ENCODE measurements around the gene KIAA1958. TPM values are rescaled to one million over a fixed set of nuclear protein-coding genes. Genes with fewer than 3 reads are reported as not detected.

Gene KIAA1958
- polyA plus RNA-seq, 2 of the 4 experiments (the other 2 are of a cell fraction): 2.2 to 3.7 TPM

DNA sequence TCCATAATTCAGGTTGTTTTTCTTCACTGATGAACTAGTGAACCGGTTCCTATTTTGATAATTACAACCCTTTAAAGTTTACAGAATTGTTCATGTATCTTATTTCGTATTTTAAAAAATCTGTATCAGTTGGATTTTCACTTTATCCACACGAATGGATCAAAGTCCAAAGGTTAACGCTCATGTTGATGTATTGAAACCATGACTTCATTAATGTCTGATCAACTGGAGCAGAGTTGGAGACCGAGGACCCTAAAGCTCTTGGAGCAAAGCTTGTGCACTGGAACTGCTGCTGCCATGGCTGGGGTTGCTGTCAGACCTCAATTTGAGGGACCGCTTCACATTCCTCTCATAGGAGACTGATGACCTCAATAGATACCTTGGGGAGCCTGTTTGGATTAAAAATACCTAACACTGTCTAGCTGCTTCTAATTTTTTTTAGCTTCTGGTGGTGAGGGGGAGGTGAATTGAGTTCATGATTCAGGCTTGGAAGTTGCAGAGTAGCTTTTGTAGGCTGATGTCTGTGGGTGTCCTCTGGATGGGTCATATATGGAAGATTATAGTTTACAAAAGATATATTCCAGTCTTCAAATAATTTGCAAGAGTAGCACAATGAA is 45.1 kb downstream of the KIAA1958 start (continued):
- no peak for TF ChIP-seq NFE2L2 (conservative IDR thresholded peaks at IDR 0.05; ENCODE audit: low read length)

DNA sequence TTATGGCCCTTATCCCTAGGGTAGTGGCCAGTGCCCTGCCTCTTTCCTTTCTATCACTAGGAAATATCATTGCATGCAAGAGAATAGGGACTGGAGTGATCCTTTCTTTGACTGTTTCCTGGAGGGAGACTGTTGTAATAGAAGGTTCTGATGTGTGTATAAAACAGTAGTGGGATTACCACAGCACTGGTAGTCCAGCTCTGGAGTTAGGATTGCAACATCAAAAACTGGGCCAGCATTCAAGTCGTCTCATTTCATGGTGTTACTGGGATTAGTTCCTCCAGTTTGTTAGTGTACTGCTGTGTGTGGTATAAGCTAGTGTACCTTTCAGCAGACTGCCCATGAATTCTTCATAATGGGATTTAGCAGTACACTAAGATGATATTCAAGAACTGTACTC is 45.8 kb downstream of the KIAA1958 start:
- no peak for DNase-seq (ENCODE audit: low read depth in 1 of 2, low spot score in 1 of 2)
- Histone ChIP-seq H3K4me1 (peaks cover 12% of the 10 kb centered on the region; the same call in 2 of the 3 replicates), H3K9me3 (no peaks in the 10 kb centered on the region), H3K27ac (no peak overlapping the region), H3K4me2 (no peak overlapping the region), H3K4me3 (no peak overlapping the region)
- FAIRE-seq: no peak
- POLR2A ChIA-PET: no interaction called here
- WGBS (ENCODE audit: missing lambda C conversion rate): 31% methylated on average over 1 of the region's 1 CpG
- no peak for ATAC-seq
- no peak for TF ChIP-seq PHF8 (IDR thresholded peaks at IDR 0.05; ENCODE audit: borderline replicate concordance, low read depth)
- TF ChIP-seq CBX8 (IDR thresholded peaks at IDR 0.05): no peak
- peak; percentile 20 to 34; a peak in 1 of 4 replicates for TF ChIP-seq CEBPB (IDR thresholded peaks at IDR 0.05)
- TF ChIP-seq, protein P1, sequence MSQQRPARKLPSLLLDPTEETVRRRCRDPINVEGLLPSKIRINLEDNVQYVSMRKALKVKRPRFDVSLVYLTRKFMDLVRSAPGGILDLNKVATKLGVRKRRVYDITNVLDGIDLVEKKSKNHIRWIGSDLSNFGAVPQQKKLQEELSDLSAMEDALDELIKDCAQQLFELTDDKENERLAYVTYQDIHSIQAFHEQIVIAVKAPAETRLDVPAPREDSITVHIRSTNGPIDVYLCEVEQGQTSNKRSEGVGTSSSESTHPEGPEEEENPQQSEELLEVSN (IDR thresholded peaks at IDR 0.05; ENCODE audit: borderline replicate concordance, low read depth): no peak
- CTCF ChIA-PET: interaction anchor here (1.0 kb wide), 1 partner anchor 38 kb away, joined by 3 read pairs; no protein-coding TSS in a partner anchor

DNA sequence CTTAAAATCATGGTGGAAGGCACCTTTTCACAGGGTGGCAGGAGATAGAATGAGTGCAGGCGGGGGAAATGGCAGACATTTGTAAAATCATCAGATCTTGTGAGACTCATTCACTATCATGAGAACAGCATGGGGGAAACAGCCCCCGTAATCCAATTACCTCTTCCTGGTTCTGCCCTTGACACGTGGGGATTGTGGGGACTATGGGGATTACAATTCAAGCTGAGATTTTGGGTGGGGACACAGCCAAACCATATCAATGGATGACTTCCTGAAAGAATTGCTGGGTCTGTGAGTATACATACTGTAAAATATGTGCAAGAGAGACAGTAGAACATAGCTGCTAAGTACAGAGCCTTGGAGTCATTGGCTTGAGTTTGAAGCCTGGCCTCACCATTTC is 47.0 kb downstream of the KIAA1958 start:
- Histone ChIP-seq H3K27ac (no peak overlapping the region), H3K4me3 (no peak overlapping the region), H3K9me3 (no peaks in the 10 kb centered on the region), H3K4me2 (no peak overlapping the region), H3K4me1 (peaks cover 12% of the 10 kb centered on the region; the same call in 2 of the 3 replicates)
- no peak for FAIRE-seq
- no peak for ATAC-seq
- 75% methylated on average over 3 of the region's 3 CpGs for WGBS (ENCODE audit: missing lambda C conversion rate)
- POLR2A ChIA-PET: no interaction called here
- no peak for TF ChIP-seq JUNB (IDR thresholded peaks at IDR 0.05)
- TF ChIP-seq RNF2 (IDR thresholded peaks at IDR 0.05; ENCODE audit: borderline replicate concordance, low read depth): no peak
- no peak for TF ChIP-seq CEBPB (IDR thresholded peaks at IDR 0.05)
- TF ChIP-seq, protein P2, sequence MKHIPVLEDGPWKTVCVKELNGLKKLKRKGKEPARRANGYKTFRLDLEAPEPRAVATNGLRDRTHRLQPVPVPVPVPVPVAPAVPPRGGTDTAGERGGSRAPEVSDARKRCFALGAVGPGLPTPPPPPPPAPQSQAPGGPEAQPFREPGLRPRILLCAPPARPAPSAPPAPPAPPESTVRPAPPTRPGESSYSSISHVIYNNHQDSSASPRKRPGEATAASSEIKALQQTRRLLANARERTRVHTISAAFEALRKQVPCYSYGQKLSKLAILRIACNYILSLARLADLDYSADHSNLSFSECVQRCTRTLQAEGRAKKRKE (CRISPR knock-in tag; IDR thresholded peaks at IDR 0.05; ENCODE audit: low read depth): no peak
- TF ChIP-seq ZNF302 (CRISPR knock-in tag; IDR thresholded peaks at IDR 0.05): no peak
- TF ChIP-seq CBX8 (IDR thresholded peaks at IDR 0.05): no peak
- TF ChIP-seq, protein P3, sequence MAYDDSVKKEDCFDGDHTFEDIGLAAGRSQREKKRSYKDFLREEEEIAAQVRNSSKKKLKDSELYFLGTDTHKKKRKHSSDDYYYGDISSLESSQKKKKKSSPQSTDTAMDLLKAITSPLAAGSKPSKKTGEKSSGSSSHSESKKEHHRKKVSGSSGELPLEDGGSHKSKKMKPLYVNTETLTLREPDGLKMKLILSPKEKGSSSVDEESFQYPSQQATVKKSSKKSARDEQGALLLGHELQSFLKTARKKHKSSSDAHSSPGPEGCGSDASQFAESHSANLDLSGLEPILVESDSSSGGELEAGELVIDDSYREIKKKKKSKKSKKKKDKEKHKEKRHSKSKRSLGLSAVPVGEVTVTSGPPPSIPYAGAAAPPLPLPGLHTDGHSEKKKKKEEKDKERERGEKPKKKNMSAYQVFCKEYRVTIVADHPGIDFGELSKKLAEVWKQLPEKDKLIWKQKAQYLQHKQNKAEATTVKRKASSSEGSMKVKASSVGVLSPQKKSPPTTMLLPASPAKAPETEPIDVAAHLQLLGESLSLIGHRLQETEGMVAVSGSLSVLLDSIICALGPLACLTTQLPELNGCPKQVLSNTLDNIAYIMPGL (CRISPR knock-in tag; IDR thresholded peaks at IDR 0.05; ENCODE audit: borderline replicate concordance): no peak
- TF ChIP-seq HEYL (CRISPR knock-in tag; IDR thresholded peaks at IDR 0.05): no peak
- no peak for DNase-seq (ENCODE audit: low read depth in 1 of 2, low spot score in 1 of 2)
- CTCF ChIA-PET: interaction anchor here (0.7 kb wide), 1 partner anchor 45 kb away, joined by 3 read pairs; no protein-coding TSS in a partner anchor

DNA sequence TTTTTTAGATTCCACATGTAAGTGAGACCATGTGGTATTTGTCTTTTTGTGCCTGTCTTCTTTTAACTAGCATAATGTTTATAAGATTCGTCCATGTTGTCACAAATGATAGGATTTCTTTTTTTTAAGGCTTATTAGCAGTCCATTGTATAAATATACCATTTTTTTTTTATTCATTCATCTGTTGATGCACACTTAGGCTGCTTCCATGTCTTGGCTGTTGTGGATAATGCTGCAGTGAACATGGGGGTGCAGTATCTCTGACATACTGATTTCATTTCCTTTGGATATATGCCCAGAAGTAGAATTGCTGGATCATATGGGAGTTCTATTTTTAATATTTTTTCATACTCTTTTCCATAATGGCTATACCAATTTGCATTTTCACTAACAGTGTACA is 48.7 kb downstream of the KIAA1958 start:
- no peaks in the 10 kb centered on the region for H3K9me3 ChIP-seq
- ATAC-seq (no peak), DNase-seq (ENCODE audit: low read depth in 1 of 2, low spot score in 1 of 2) (no peak), FAIRE-seq (no peak)
- no peak overlapping the region for H3K4me3 ChIP-seq
- WGBS (ENCODE audit: missing lambda C conversion rate): 0% methylated on average over 1 of the region's 1 CpG
- POLR2A ChIA-PET: no interaction called here
- H3K4me1 ChIP-seq: peaks cover 12% of the 10 kb centered on the region; the same call in 2 of the 3 replicates
- no peak overlapping the region for H3K27ac ChIP-seq
- TF ChIP-seq NFE2L2 (conservative IDR thresholded peaks at IDR 0.05; ENCODE audit: low read length) (no peak), CBX2 (IDR thresholded peaks at IDR 0.05; ENCODE audit: borderline replicate concordance, low read depth) (no peak), KDM1A (IDR thresholded peaks at IDR 0.05; ENCODE audit: low read depth) (no peak), RFX5 (IDR thresholded peaks at IDR 0.05) (no peak), POLR2A (IDR thresholded peaks at IDR 0.05; ENCODE audit: low read length) (no peak), CBX8 (IDR thresholded peaks at IDR 0.05) (no peak), HDAC2 (IDR thresholded peaks at IDR 0.05) (no peak), RNF2 (IDR thresholded peaks at IDR 0.05; ENCODE audit: borderline replicate concordance, low read depth) (no peak), ZFP36 (IDR thresholded peaks at IDR 0.05; ENCODE audit: borderline replicate concordance, partially characterized antibody) (no peak), RCOR1 (IDR thresholded peaks at IDR 0.05; ENCODE audit: low read depth, low read length) (no peak), PHF8 (IDR thresholded peaks at IDR 0.05; ENCODE audit: borderline replicate concordance, low read depth) (no peak), ESRRA (IDR thresholded peaks at IDR 0.05; ENCODE audit: borderline replicate concordance, low read length) (no peak)
- TF ChIP-seq, protein P4, sequence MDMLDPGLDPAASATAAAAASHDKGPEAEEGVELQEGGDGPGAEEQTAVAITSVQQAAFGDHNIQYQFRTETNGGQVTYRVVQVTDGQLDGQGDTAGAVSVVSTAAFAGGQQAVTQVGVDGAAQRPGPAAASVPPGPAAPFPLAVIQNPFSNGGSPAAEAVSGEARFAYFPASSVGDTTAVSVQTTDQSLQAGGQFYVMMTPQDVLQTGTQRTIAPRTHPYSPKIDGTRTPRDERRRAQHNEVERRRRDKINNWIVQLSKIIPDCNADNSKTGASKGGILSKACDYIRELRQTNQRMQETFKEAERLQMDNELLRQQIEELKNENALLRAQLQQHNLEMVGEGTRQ (IDR thresholded peaks at IDR 0.05): no peak
- TF ChIP-seq, protein P5, sequence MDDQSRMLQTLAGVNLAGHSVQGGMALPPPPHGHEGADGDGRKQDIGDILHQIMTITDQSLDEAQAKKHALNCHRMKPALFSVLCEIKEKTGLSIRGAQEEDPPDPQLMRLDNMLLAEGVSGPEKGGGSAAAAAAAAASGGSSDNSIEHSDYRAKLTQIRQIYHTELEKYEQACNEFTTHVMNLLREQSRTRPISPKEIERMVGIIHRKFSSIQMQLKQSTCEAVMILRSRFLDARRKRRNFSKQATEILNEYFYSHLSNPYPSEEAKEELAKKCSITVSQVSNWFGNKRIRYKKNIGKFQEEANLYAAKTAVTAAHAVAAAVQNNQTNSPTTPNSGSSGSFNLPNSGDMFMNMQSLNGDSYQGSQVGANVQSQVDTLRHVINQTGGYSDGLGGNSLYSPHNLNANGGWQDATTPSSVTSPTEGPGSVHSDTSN (IDR thresholded peaks at IDR 0.05): no peak
- TF ChIP-seq, protein P6, sequence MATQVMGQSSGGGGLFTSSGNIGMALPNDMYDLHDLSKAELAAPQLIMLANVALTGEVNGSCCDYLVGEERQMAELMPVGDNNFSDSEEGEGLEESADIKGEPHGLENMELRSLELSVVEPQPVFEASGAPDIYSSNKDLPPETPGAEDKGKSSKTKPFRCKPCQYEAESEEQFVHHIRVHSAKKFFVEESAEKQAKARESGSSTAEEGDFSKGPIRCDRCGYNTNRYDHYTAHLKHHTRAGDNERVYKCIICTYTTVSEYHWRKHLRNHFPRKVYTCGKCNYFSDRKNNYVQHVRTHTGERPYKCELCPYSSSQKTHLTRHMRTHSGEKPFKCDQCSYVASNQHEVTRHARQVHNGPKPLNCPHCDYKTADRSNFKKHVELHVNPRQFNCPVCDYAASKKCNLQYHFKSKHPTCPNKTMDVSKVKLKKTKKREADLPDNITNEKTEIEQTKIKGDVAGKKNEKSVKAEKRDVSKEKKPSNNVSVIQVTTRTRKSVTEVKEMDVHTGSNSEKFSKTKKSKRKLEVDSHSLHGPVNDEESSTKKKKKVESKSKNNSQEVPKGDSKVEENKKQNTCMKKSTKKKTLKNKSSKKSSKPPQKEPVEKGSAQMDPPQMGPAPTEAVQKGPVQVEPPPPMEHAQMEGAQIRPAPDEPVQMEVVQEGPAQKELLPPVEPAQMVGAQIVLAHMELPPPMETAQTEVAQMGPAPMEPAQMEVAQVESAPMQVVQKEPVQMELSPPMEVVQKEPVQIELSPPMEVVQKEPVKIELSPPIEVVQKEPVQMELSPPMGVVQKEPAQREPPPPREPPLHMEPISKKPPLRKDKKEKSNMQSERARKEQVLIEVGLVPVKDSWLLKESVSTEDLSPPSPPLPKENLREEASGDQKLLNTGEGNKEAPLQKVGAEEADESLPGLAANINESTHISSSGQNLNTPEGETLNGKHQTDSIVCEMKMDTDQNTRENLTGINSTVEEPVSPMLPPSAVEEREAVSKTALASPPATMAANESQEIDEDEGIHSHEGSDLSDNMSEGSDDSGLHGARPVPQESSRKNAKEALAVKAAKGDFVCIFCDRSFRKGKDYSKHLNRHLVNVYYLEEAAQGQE (IDR thresholded peaks at IDR 0.05): no peak
- no peak overlapping the region for H3K4me2 ChIP-seq
- CTCF ChIA-PET: no interaction called here
